HG03025 (cell line): ENCODE results near the gene LHX2.

ENCODE experiments used
- ATAC-seq: cut with Tn5 transposase; IDR thresholded peaks from one replicate; pipeline ENCODE4 v1.9.1; 2021; ENCODE audit warnings: mild to moderate bottlenecking, moderate library complexity; ENCODE audit not compliant: unreplicated experiment, low FRiP score

Gene LHX2

GRCh38 chr9:124012368-124013301 is 1.1 kb downstream of the LHX2 start:
- no peak for ATAC-seq

- no peak for ATAC-seq
Observed at GRCh38 chr9:124013309-124014210, 2.0 kb downstream of the LHX2 start.

GRCh38 chr9:124014211-124014955 is 2.8 kb downstream of the LHX2 start:
- no peak for ATAC-seq

- no peak for ATAC-seq
Observed at GRCh38 chr9:124014956-124015660, 3.5 kb downstream of the LHX2 start.

- no peak for ATAC-seq
Observed at GRCh38 chr9:124015661-124016131, 4.1 kb downstream of the LHX2 start.

- ATAC-seq = no peak
Observed at GRCh38 chr9:124016175-124017050, 4.8 kb downstream of the LHX2 start.

- no peak for ATAC-seq
Observed at GRCh38 chr9:124017051-124017928, 5.7 kb downstream of the LHX2 start.

- no peak for ATAC-seq
Observed at GRCh38 chr9:124017929-124018729, 6.6 kb downstream of the LHX2 start.

- ATAC-seq = no peak
Observed at GRCh38 chr9:124018730-124019697, 7.4 kb downstream of the LHX2 start.

GRCh38 chr9:124019771-124020519 is 8.4 kb downstream of the LHX2 start:
- ATAC-seq = no peak

GRCh38 chr9:124020520-124021384 is 9.2 kb downstream of the LHX2 start:
- ATAC-seq = no peak

- no peak for ATAC-seq
Observed at GRCh38 chr9:124021385-124021769, 9.8 kb downstream of the LHX2 start.

GRCh38 chr9:124022201-124023121 is 10.9 kb downstream of the LHX2 start:
- no peak for ATAC-seq
